Liver (tissue), 9 donors: ENCODE results near the gene PTGDR. TPM values are rescaled to one million over a fixed set of nuclear protein-coding genes. Genes with fewer than 3 reads are reported as not detected.
A peak's percentile ranks its signal among the peaks of the same experiment; 100 is the strongest.

ENCODE experiments used
- DNase-seq: peaks from one replicate; pipeline ENCODE4 v3.0.0-alpha.2; 2017; ENCODE audit warnings: low spot score
- H3K27ac ChIP-seq, 2 donors: one replicate each; pipeline ENCODE4 v1.7.0; 2013; ENCODE audit warnings: inconsistent platforms in 2 of 2, low read length in 2 of 2, control low read depth in 1 of 2, low read depth in 1 of 2, mild to moderate bottlenecking in 1 of 2
- H3K27me3 ChIP-seq, 4 donors: one replicate each; pipeline versions ENCODE4 v1.6.1 to v1.7.0; 2013; ENCODE audit warnings: low read length in 3 of 4, inconsistent platforms in 1 of 4, mild to moderate bottlenecking in 1 of 4, moderate library complexity in 1 of 4; ENCODE audit not compliant: control insufficient read depth in 4 of 4, insufficient read depth in 4 of 4
- H3K36me3 ChIP-seq, 4 donors: one replicate each; pipeline versions ENCODE4 v1.6.1 to v1.7.0; 2013; ENCODE audit warnings: low read length in 3 of 4, mild to moderate bottlenecking in 3 of 4, low read depth in 1 of 4, moderate library complexity in 1 of 4; ENCODE audit not compliant: control insufficient read depth in 4 of 4, insufficient read depth in 3 of 4
- H3K4me1 ChIP-seq, 4 donors: one replicate each; pipeline versions ENCODE4 v1.6.1 to v1.7.0; 2013; ENCODE audit warnings: low read length in 3 of 4, mild to moderate bottlenecking in 3 of 4, moderate library complexity in 1 of 4; ENCODE audit not compliant: control insufficient read depth in 4 of 4, insufficient read depth in 4 of 4
- H3K4me3 ChIP-seq, 3 donors: one replicate each; pipeline versions ENCODE4 v1.6.1 to v1.7.0; 2013; ENCODE audit warnings: low read length in 3 of 3, control low read depth in 1 of 3, low read depth in 1 of 3, mild to moderate bottlenecking in 1 of 3
- H3K9ac ChIP-seq, 2 donors: one replicate each; pipeline ENCODE4 v1.7.0; 2013; ENCODE audit warnings: low read length in 2 of 2, mild to moderate bottlenecking in 2 of 2, moderate library complexity in 2 of 2, control low read depth in 1 of 2, low read depth in 1 of 2
- H3K9me3 ChIP-seq, 4 donors: one replicate each; pipeline versions ENCODE4 v1.6.1 to v1.7.0; 2013; ENCODE audit warnings: low read length in 3 of 4; ENCODE audit not compliant: control insufficient read depth in 4 of 4
- EGR1 ChIP-seq, 2 donors: IDR thresholded peaks; 2 replicates each; pipeline ENCODE4 v1.6.1; 2016 to 2018; ENCODE audit warnings: antibody characterized with exemption in 2 of 2, low read depth in 2 of 2
- GABPA ChIP-seq, 2 donors: IDR thresholded peaks in 1 of 2; conservative IDR thresholded peaks in 1 of 2; 2 replicates each; pipeline ENCODE4 v1.6.1; 2016; ENCODE audit warnings: antibody characterized with exemption in 2 of 2, mild to moderate bottlenecking in 1 of 2, moderate library complexity in 1 of 2
- HNF4A ChIP-seq, 2 donors: conservative IDR thresholded peaks; 2 replicates each; pipeline ENCODE4 v1.6.1; 2016; ENCODE audit warnings: antibody characterized with exemption in 2 of 2, mild to moderate bottlenecking in 2 of 2
- HNF4G ChIP-seq: IDR thresholded peaks from 2 replicates; pipeline ENCODE4 v1.6.1; 2016; ENCODE audit warnings: antibody characterized with exemption
- JUND ChIP-seq, 2 donors: IDR thresholded peaks; 2 replicates each; pipeline ENCODE4 v1.6.1; 2016; ENCODE audit warnings: antibody characterized with exemption in 2 of 2
- NR2F2 ChIP-seq: IDR thresholded peaks from 2 replicates; pipeline ENCODE4 v1.6.1; 2016; ENCODE audit warnings: antibody characterized with exemption
- RAD21 ChIP-seq, 2 donors: IDR thresholded peaks; 2 replicates each; pipeline ENCODE4 v1.6.1; 2016; ENCODE audit warnings: antibody characterized with exemption in 2 of 2, mild to moderate bottlenecking in 2 of 2
- RXRA ChIP-seq, 2 donors: IDR thresholded peaks; 2 replicates each; pipeline ENCODE4 v1.6.1; 2017 to 2018; ENCODE audit warnings: antibody characterized with exemption in 2 of 2, mild to moderate bottlenecking in 1 of 2
- YY1 ChIP-seq: IDR thresholded peaks from 2 replicates; pipeline ENCODE4 v1.6.1; 2016; ENCODE audit warnings: antibody characterized with exemption, mild to moderate bottlenecking
- WGBS: extraction: QIAGEN DNeasy Blood & Tissue Kit; methylation state at CpG from one replicate; pipeline ENCODE4 v1.1.7; 2013; 5-methylcytosine and 5-hydroxymethylcytosine counted together
- polyA plus RNA-seq, 2 donors: library from polyadenylated mRNA; stranded (reverse) in 1 of 2; unstranded in 1 of 2; fragments of 200-250 nt in 1 of 2; fragments of >200 nt in 1 of 2; fragmentation: Nextera tagmentation in 1 of 2; extraction: Ambion mirVana in 1 of 2; gene quantifications; one replicate each; pipeline versions ENCODE4 v1.2.1 to v1.2.3, GENCODE V29; 2013 to 2015
- total RNA-seq, 2 donors: library from RNA; depleted of rRNA; stranded (reverse); fragments of >200 nt; gene quantifications; one replicate each; pipeline ENCODE4 v1.2.3, GENCODE V29; 2014
- TF ChIP-seq, protein P1 (sequence below): IDR thresholded peaks from 2 replicates; pipeline ENCODE4 v1.6.1; 2016; ENCODE audit warnings: antibody characterized with exemption
- TF ChIP-seq, protein P2 (sequence below): IDR thresholded peaks from 2 replicates; pipeline ENCODE4 v1.6.1; 2016; ENCODE audit warnings: antibody characterized with exemption
- TF ChIP-seq, protein P3 (sequence below): IDR thresholded peaks from 2 replicates; pipeline ENCODE4 v1.6.1; 2016; ENCODE audit warnings: antibody characterized with exemption, mild to moderate bottlenecking
- TF ChIP-seq, protein P4 (sequence below): fragments of 150-350 bp; IDR thresholded peaks from 2 replicates; pipeline ENCODE4 v1.5.1; 2017; ENCODE audit warnings: improper control_type of control experiment, low read depth, low read length; ENCODE audit not compliant: missing input control
- donor health status: healthy.
- donor health status: healthy.
- donor health status: healthy.
- donor health status: healthy.
- donor health status: healthy.

The PTGDR gene
- total and polyA plus RNA-seq, 4 donors, result 0.14 to 1.4 (median 0.44) TPM

DNA sequence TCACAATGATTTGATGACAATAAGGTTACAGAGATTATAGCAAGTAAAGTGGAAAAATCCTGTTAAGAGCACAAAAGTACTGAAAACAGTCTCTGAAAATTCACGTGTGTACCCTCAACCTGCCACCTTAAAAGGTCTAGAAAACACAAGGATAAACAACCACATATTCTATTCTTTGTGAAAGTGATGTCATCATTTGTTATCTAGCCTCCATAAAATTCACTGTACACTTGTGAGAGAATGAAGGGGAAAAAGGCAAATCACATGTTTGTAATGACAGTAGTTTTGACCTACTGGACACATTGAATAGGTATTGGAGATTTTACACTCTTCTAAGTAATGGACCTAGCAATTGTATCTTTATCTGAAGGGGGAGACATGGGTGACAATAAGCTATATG, 4.0 kb downstream of the PTGDR start:
- Histone ChIP-seq H3K4me1 (peaks cover 2 to 15% (median 7%) of the 10 kb centered on the region in 4 donors), H3K9me3 (no peaks in the 10 kb centered on the region), H3K9ac (no peak overlapping the region), H3K4me3 (no peak overlapping the region), H3K27me3 (peaks cover 0 to 11% (median 6%) of the 10 kb centered on the region in 4 donors), H3K36me3 (no peaks in the 10 kb centered on the region), H3K27ac (no peak overlapping the region)
- DNase-seq, result no peak
- TF ChIP-seq, protein P1, sequence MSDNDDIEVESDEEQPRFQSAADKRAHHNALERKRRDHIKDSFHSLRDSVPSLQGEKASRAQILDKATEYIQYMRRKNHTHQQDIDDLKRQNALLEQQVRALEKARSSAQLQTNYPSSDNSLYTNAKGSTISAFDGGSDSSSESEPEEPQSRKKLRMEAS, result no peak
- TF ChIP-seq HNF4G (no peak), YY1 (no peak), HNF4A (conservative IDR thresholded peaks at IDR 0.05) (no peak), GABPA (IDR thresholded peaks at IDR 0.05 in 1 of 2, conservative IDR thresholded peaks at IDR 0.05 in 1 of 2) (no peak), EGR1 (IDR thresholded peaks at IDR 0.05; ENCODE audit: low read depth in 2 of 2) (no peak), RXRA (IDR thresholded peaks at IDR 0.05) (no peak), NR2F2 (no peak)
- TF ChIP-seq, protein P2, sequence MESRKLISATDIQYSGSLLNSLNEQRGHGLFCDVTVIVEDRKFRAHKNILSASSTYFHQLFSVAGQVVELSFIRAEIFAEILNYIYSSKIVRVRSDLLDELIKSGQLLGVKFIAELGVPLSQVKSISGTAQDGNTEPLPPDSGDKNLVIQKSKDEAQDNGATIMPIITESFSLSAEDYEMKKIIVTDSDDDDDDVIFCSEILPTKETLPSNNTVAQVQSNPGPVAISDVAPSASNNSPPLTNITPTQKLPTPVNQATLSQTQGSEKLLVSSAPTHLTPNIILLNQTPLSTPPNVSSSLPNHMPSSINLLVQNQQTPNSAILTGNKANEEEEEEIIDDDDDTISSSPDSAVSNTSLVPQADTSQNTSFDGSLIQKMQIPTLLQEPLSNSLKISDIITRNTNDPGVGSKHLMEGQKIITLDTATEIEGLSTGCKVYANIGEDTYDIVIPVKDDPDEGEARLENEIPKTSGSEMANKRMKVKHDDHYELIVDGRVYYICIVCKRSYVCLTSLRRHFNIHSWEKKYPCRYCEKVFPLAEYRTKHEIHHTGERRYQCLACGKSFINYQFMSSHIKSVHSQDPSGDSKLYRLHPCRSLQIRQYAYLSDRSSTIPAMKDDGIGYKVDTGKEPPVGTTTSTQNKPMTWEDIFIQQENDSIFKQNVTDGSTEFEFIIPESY, result no peak
- TF ChIP-seq, protein P3, sequence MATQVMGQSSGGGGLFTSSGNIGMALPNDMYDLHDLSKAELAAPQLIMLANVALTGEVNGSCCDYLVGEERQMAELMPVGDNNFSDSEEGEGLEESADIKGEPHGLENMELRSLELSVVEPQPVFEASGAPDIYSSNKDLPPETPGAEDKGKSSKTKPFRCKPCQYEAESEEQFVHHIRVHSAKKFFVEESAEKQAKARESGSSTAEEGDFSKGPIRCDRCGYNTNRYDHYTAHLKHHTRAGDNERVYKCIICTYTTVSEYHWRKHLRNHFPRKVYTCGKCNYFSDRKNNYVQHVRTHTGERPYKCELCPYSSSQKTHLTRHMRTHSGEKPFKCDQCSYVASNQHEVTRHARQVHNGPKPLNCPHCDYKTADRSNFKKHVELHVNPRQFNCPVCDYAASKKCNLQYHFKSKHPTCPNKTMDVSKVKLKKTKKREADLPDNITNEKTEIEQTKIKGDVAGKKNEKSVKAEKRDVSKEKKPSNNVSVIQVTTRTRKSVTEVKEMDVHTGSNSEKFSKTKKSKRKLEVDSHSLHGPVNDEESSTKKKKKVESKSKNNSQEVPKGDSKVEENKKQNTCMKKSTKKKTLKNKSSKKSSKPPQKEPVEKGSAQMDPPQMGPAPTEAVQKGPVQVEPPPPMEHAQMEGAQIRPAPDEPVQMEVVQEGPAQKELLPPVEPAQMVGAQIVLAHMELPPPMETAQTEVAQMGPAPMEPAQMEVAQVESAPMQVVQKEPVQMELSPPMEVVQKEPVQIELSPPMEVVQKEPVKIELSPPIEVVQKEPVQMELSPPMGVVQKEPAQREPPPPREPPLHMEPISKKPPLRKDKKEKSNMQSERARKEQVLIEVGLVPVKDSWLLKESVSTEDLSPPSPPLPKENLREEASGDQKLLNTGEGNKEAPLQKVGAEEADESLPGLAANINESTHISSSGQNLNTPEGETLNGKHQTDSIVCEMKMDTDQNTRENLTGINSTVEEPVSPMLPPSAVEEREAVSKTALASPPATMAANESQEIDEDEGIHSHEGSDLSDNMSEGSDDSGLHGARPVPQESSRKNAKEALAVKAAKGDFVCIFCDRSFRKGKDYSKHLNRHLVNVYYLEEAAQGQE, result no peak
- 67% methylated on average over 1 of the region's 1 CpG for WGBS

DNA sequence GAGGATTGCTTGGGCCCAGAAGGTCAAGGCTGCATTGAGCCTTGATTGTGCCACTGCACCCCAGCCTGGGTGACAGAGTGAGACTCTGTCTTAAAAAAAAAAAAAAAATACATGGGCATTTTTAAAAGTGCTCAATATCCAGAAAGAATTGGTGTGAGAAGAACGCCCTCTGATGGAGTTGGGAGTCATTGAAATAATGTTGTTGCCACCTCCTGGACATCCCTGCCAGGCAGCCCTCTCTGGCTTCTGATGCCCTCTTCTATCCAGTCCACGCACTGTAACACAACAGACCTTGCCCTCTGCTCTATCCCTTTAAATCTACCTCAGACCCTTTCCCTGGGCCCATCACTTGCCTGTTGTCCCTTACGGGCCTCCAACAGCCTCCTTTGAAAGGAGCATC, 4.9 kb downstream of the PTGDR start:
- Histone ChIP-seq H3K27me3 (peaks cover 0 to 11% (median 6%) of the 10 kb centered on the region in 4 donors), H3K4me1 (peaks cover 2 to 11% (median 7%) of the 10 kb centered on the region in 4 donors), H3K9me3 (no peaks in the 10 kb centered on the region), H3K27ac (no peak overlapping the region), H3K36me3 (no peaks in the 10 kb centered on the region), H3K9ac (no peak overlapping the region), H3K4me3 (no peak overlapping the region)
- TF ChIP-seq JUND (IDR thresholded peaks at IDR 0.05), result no peak
- TF ChIP-seq, protein P4, sequence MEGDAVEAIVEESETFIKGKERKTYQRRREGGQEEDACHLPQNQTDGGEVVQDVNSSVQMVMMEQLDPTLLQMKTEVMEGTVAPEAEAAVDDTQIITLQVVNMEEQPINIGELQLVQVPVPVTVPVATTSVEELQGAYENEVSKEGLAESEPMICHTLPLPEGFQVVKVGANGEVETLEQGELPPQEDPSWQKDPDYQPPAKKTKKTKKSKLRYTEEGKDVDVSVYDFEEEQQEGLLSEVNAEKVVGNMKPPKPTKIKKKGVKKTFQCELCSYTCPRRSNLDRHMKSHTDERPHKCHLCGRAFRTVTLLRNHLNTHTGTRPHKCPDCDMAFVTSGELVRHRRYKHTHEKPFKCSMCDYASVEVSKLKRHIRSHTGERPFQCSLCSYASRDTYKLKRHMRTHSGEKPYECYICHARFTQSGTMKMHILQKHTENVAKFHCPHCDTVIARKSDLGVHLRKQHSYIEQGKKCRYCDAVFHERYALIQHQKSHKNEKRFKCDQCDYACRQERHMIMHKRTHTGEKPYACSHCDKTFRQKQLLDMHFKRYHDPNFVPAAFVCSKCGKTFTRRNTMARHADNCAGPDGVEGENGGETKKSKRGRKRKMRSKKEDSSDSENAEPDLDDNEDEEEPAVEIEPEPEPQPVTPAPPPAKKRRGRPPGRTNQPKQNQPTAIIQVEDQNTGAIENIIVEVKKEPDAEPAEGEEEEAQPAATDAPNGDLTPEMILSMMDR, result peak; percentile 10
- TF ChIP-seq RAD21 (IDR thresholded peaks at IDR 0.05), result peak in 1 of 2 donors; percentile 25
- DNase-seq, result no peak
- 56% methylated on average over 3 of the region's 3 CpGs for WGBS
